CD14-positive monocyte (primary cell): Measurements from ENCODE around the gene MEGF6. TPM values are rescaled to one million over a fixed set of nuclear protein-coding genes. Genes with fewer than 3 reads are reported as not detected.
A peak's percentile ranks its signal among the peaks of the same experiment; 100 is the strongest.

ENCODE experiments used
- DNase-seq, 3 donors: peaks; one replicate each; pipeline ENCODE4 v3.0.0-alpha.2; 2011 to 2022
- H2AFZ ChIP-seq: 2 replicates; pipeline ENCODE4 v1.6.0; 2012; ENCODE audit warnings: mild to moderate bottlenecking, low read depth, low read length, inconsistent platforms; ENCODE audit not compliant: insufficient read depth, poor library complexity, severe bottlenecking
- H3K27ac ChIP-seq, 2 donors: 1 replicate in 1 of 2; 2 replicates in 1 of 2; pipeline ENCODE4 v1.5.1; 2012 to 2013; ENCODE audit warnings: low read length in 2 of 2, control low read depth in 1 of 2, inconsistent platforms in 1 of 2, low read depth in 1 of 2, mild to moderate bottlenecking in 1 of 2
- H3K27me3 ChIP-seq, 2 donors: one replicate each; pipeline versions ENCODE4 v1.6.0 to v1.6.1; 2011 to 2013; ENCODE audit warnings: low read length in 2 of 2; ENCODE audit not compliant: control insufficient read depth in 2 of 2, insufficient read depth in 2 of 2
- H3K36me3 ChIP-seq, 2 donors: replicated peaks in 1 of 2; 1 replicate in 1 of 2; 2 replicates in 1 of 2; pipeline versions ENCODE4 v1.5.1 to v1.6.1; 2012 to 2013; ENCODE audit warnings: low read length in 2 of 2, control low read depth in 1 of 2, inconsistent platforms in 1 of 2, mild to moderate bottlenecking in 1 of 2; ENCODE audit not compliant: insufficient read depth in 2 of 2, control insufficient read depth in 1 of 2
- H3K4me1 ChIP-seq, 2 donors: 1 replicate in 1 of 2; 2 replicates in 1 of 2; pipeline versions ENCODE4 v1.5.1 to v1.6.1; 2012 to 2013; ENCODE audit warnings: low read length in 2 of 2, control low read depth in 1 of 2, inconsistent platforms in 1 of 2, mild to moderate bottlenecking in 1 of 2, moderate library complexity in 1 of 2; ENCODE audit not compliant: insufficient read depth in 2 of 2, control insufficient read depth in 1 of 2
- H3K4me2 ChIP-seq: replicated peaks from 2 replicates; pipeline ENCODE3; 2012; ENCODE audit warnings: low read length, moderate library complexity, mild to moderate bottlenecking; ENCODE audit not compliant: poor library complexity, severe bottlenecking; ENCODE audit errors: extremely low read depth
- H3K4me3 ChIP-seq, 3 experiments: fragments of 200-600 bp in 1 of 3; sonication (generic) in 1 of 3; replicated peaks in 1 of 3; 1 replicate in 2 of 3; 2 replicates in 1 of 3; pipeline ENCODE4 v1.5.1; 2011 to 2013; ENCODE audit warnings: low read length in 3 of 3, mild to moderate bottlenecking in 3 of 3, control low read depth in 2 of 3, low read depth in 2 of 3, inconsistent platforms in 1 of 3, moderate library complexity in 1 of 3
- H3K79me2 ChIP-seq: 2 replicates; pipeline ENCODE4 v1.6.0; 2012; ENCODE audit warnings: mild to moderate bottlenecking, control low read depth, inconsistent platforms, low read length, moderate library complexity; ENCODE audit not compliant: insufficient read depth
- H3K9ac ChIP-seq: 2 replicates; pipeline ENCODE4 v1.6.0; 2017; ENCODE audit warnings: low read length, mild to moderate bottlenecking; ENCODE audit not compliant: insufficient read depth, poor library complexity, severe bottlenecking
- H3K9me3 ChIP-seq, 2 donors: replicated peaks in 1 of 2; 1 replicate in 1 of 2; 2 replicates in 1 of 2; pipeline versions ENCODE4 v1.5.1 to v1.6.1; 2012 to 2013; ENCODE audit warnings: low read length in 2 of 2, control low read depth in 1 of 2; ENCODE audit not compliant: control insufficient read depth in 1 of 2, insufficient read depth in 1 of 2
- H4K20me1 ChIP-seq: 2 replicates; pipeline ENCODE4 v1.6.0; 2012; ENCODE audit warnings: mild to moderate bottlenecking, low read length, control low read depth, moderate library complexity; ENCODE audit not compliant: insufficient read depth
- H3K27ac Mint-ChIP-seq, 7 donors: one replicate each; pipeline ENCODE4 v1.8.0; 2020; ENCODE audit warnings: mild to moderate bottlenecking in 7 of 7, mixed read lengths in 7 of 7, moderate library complexity in 6 of 7, inconsistent platforms in 2 of 7
- H3K27me3 Mint-ChIP-seq, 3 donors: one replicate each; pipeline ENCODE4 v1.8.0; 2021 to 2022; ENCODE audit warnings: low read depth in 3 of 3, mild to moderate bottlenecking in 3 of 3, mixed read lengths in 3 of 3, moderate library complexity in 3 of 3, inconsistent platforms in 1 of 3
- H3K36me3 Mint-ChIP-seq, 2 donors: one replicate each; pipeline ENCODE4 v1.8.0; 2020; ENCODE audit warnings: mixed read lengths in 2 of 2, inconsistent platforms in 1 of 2, mild to moderate bottlenecking in 1 of 2
- H3K4me1 Mint-ChIP-seq: one replicate; pipeline ENCODE4 v1.8.0; 2020; ENCODE audit warnings: mild to moderate bottlenecking, mixed read lengths
- H3K4me3 Mint-ChIP-seq, 2 donors: one replicate each; pipeline ENCODE4 v1.8.0; 2020; ENCODE audit warnings: mild to moderate bottlenecking in 2 of 2, mixed read lengths in 2 of 2, moderate library complexity in 1 of 2
- H3K9me3 Mint-ChIP-seq, 7 donors: one replicate each; pipeline ENCODE4 v1.8.0; 2020 to 2022; ENCODE audit warnings: mixed read lengths in 7 of 7, mild to moderate bottlenecking in 6 of 7, moderate library complexity in 6 of 7, inconsistent platforms in 2 of 7
- CTCF ChIP-seq: fragments of 200-600 bp; IDR thresholded peaks from one replicate; pipeline ENCODE4 v1.8.0; 2022; ENCODE audit warnings: antibody characterized with exemption, mild to moderate bottlenecking
- WGBS: methylation state at CpG from one replicate; pipeline ENCODE4 v1.1.5; 2013; ENCODE audit warnings: missing lambda C conversion rate; ENCODE audit not compliant: insufficient coverage; 5-methylcytosine and 5-hydroxymethylcytosine counted together
- intact Hi-C, 2 donors: fragments of 100-400 bp; cut with micrococcal nuclease; formaldehyde crosslinking; loops; one replicate each; pipeline versions ENCODE4 v1.15.0 to v1.15.1; 2023
- polyA plus RNA-seq, 3 donors: library from polyadenylated mRNA; depleted of rRNA in 1 of 3; unstranded in 2 of 3; stranded (reverse) in 1 of 3; fragments of 300-500 nt in 2 of 3; fragments of >200 nt in 1 of 3; fragmentation: Illumina TruSeq in 2 of 3; gene quantifications; 1 replicate in 2 of 3; 2 replicates in 1 of 3; pipeline ENCODE4 v1.2.3, GENCODE V29; 2012 to 2021

Gene MEGF6
- polyA plus RNA-seq, 3 donors = 0.39 to 3.8 (median 1.2) TPM

- no peak overlapping the region for H3K9ac ChIP-seq
- no peak overlapping the region for H2AFZ ChIP-seq
- H3K36me3 ChIP-seq = no peaks in the 10 kb centered on the region
- H3K36me3 Mint-ChIP-seq = no peaks in the 10 kb centered on the region
- H3K9me3 Mint-ChIP-seq = no peaks in the 10 kb centered on the region
- H3K4me3 ChIP-seq = no peak overlapping the region
- no peaks in the 10 kb centered on the region for H3K9me3 ChIP-seq
- no peak for TF ChIP-seq CTCF
- no peaks in the 10 kb centered on the region for H3K79me2 ChIP-seq
- intact Hi-C loops = no loop called here
- no peak overlapping the region for H3K27ac ChIP-seq
- no peak for DNase-seq
- peaks cover 6% of the 10 kb centered on the region for H3K4me1 Mint-ChIP-seq
- H3K27me3 ChIP-seq = peaks cover 5 to 22% of the 10 kb centered on the region in 2 donors
- WGBS = 96% methylated on average over 10 of the region's 12 CpGs
- no peak overlapping the region for H3K27ac Mint-ChIP-seq
- H4K20me1 ChIP-seq = no peaks in the 10 kb centered on the region
- H3K4me2 ChIP-seq = no peak overlapping the region
- peaks cover 7 to 13% of the 10 kb centered on the region in 2 donors for H3K4me1 ChIP-seq
- no peak overlapping the region for H3K4me3 Mint-ChIP-seq
- peaks cover 11 to 39% (median 35%) of the 10 kb centered on the region in 3 donors for H3K27me3 Mint-ChIP-seq
These were observed 154.8 kb downstream of the MEGF6 start for GRCh38 chr1:3456449-3456963.

DNA sequence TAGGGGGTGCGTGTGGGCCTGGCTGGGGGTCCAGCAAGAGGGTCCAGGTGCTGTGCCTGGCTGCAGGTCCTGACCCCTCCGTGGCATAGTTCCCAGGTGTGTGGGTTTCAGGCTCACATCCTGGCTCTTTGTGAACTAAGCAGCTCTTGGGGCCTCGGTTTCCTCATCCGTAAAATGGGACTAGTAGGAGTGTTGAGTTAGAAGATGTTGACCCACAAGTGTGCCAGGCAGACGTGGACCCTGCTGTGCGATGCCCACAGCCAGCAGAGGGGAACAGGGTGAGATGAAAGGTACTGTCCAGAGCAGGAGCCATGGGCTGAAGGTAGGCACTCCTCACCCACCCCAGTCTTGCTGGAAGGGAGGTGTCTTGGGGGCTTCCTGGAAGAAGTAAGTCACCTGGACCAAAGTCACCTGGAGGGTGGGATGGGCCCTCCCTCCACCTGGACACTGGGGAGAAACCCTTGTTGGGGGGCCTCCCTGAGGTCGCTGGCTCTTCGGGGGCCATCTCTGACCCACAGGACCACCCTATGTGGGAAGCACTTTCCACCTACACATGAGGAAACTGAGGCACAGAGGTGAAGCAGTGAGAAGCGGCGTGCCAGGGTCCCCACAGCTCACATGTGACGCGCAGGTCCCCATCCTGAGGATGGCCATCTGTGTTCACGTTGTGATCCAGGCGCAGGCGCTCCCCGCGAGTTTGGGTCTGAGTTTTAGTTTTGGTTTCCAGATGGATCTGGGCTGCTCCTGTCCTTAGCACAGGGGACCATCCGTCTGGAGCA, 155.4 kb downstream of the MEGF6 start:
- H3K36me3 ChIP-seq = no peaks in the 10 kb centered on the region
- peaks cover 6% of the 10 kb centered on the region for H3K4me1 Mint-ChIP-seq
- H4K20me1 ChIP-seq = no peaks in the 10 kb centered on the region
- no peaks in the 10 kb centered on the region for H3K79me2 ChIP-seq
- WGBS = 94% methylated on average over 11 of the region's 18 CpGs
- no peaks in the 10 kb centered on the region for H3K36me3 Mint-ChIP-seq
- intact Hi-C loops = no loop called here
- H3K27ac Mint-ChIP-seq = peak overlapping the region in 1 of 7 donors; percentile 68
- H3K4me3 ChIP-seq = no peak overlapping the region
- H3K27ac ChIP-seq = no peak overlapping the region
- peaks cover 11 to 39% (median 35%) of the 10 kb centered on the region in 3 donors for H3K27me3 Mint-ChIP-seq
- H3K9me3 ChIP-seq = no peaks in the 10 kb centered on the region
- H3K9me3 Mint-ChIP-seq = no peaks in the 10 kb centered on the region
- H3K27me3 ChIP-seq = peaks cover 5 to 22% of the 10 kb centered on the region in 2 donors
- DNase-seq = no peak
- peak overlapping the region; percentile 60 to 67 for H3K4me3 Mint-ChIP-seq
- H3K4me1 ChIP-seq = peaks cover 7 to 13% of the 10 kb centered on the region in 2 donors
- no peak for TF ChIP-seq CTCF
- H3K9ac ChIP-seq = no peak overlapping the region
- no peak overlapping the region for H3K4me2 ChIP-seq
- H2AFZ ChIP-seq = no peak overlapping the region
